Trophoblast cell (in vitro differentiated cells and primary cell): ENCODE results near the gene NRP2.

Source experiments
- DNase-seq, 2 donors: peaks; one replicate each; pipeline ENCODE4 v3.0.0-alpha.2; 2016
- H2AFZ ChIP-seq: 2 replicates; pipeline ENCODE4 v1.6.1; 2013; ENCODE audit warnings: low read length, moderate library complexity, mild to moderate bottlenecking; ENCODE audit not compliant: insufficient read depth, poor library complexity
- H2AK5ac ChIP-seq: 2 replicates; pipeline ENCODE4 v1.6.1; 2013; ENCODE audit warnings: mild to moderate bottlenecking, low read length
- H2BK120ac ChIP-seq: 2 replicates; pipeline ENCODE4 v1.6.1; 2013; ENCODE audit warnings: low read length, mild to moderate bottlenecking, moderate library complexity; ENCODE audit not compliant: insufficient read depth, poor library complexity
- H2BK12ac ChIP-seq: 2 replicates; pipeline ENCODE4 v1.6.1; 2013; ENCODE audit warnings: mild to moderate bottlenecking, low read length, moderate library complexity
- H2BK5ac ChIP-seq: 2 replicates; pipeline ENCODE4 v1.6.1; 2013; ENCODE audit warnings: low read length, low read depth, moderate library complexity, mild to moderate bottlenecking; ENCODE audit not compliant: poor library complexity
- H3K14ac ChIP-seq: 2 replicates; pipeline ENCODE4 v1.6.1; 2013; ENCODE audit warnings: mild to moderate bottlenecking, low read length
- H3K18ac ChIP-seq: 2 replicates; pipeline ENCODE4 v1.6.1; 2013; ENCODE audit warnings: mild to moderate bottlenecking, low read length
- H3K23ac ChIP-seq: 2 replicates; pipeline ENCODE4 v1.6.1; 2013; ENCODE audit warnings: low read length
- H3K27ac ChIP-seq: 2 replicates; pipeline ENCODE4 v1.5.1; 2013; ENCODE audit warnings: low read depth, mild to moderate bottlenecking, inconsistent platforms, low read length, moderate library complexity
- H3K27me3 ChIP-seq: 2 replicates; pipeline ENCODE4 v1.6.1; 2013; ENCODE audit warnings: inconsistent platforms, mild to moderate bottlenecking, low read length, moderate library complexity; ENCODE audit not compliant: insufficient read depth
- H3K36me3 ChIP-seq, 2 experiments: 1 replicate in 1 of 2; 2 replicates in 1 of 2; pipeline ENCODE4 v1.6.1; 2013; ENCODE audit warnings: low read length in 2 of 2, mild to moderate bottlenecking in 2 of 2, moderate library complexity in 1 of 2; ENCODE audit not compliant: insufficient read depth in 2 of 2, control insufficient read depth in 1 of 2
- H3K4ac ChIP-seq: 2 replicates; pipeline ENCODE4 v1.6.1; 2013; ENCODE audit warnings: low read depth, mild to moderate bottlenecking, low read length, moderate library complexity
- H3K4me1 ChIP-seq, 2 experiments: 1 replicate in 1 of 2; 2 replicates in 1 of 2; pipeline ENCODE4 v1.6.1; 2013; ENCODE audit warnings: low read length in 2 of 2, mild to moderate bottlenecking in 2 of 2, moderate library complexity in 1 of 2; ENCODE audit not compliant: insufficient read depth in 2 of 2, control insufficient read depth in 1 of 2
- H3K4me2 ChIP-seq: 2 replicates; pipeline ENCODE4 v1.6.1; 2013; ENCODE audit warnings: inconsistent platforms, mild to moderate bottlenecking, low read length, moderate library complexity
- H3K4me3 ChIP-seq: 2 replicates; pipeline ENCODE4 v1.5.1; 2013; ENCODE audit warnings: mild to moderate bottlenecking, low read depth, low read length, inconsistent platforms
- H3K79me1 ChIP-seq: one replicate; pipeline ENCODE4 v1.6.1; 2013; ENCODE audit warnings: low read length
- H3K79me2 ChIP-seq: 2 replicates; pipeline ENCODE4 v1.6.1; 2013; ENCODE audit warnings: low read length, mild to moderate bottlenecking; ENCODE audit not compliant: control insufficient read depth, insufficient read depth, poor library complexity
- H3K9ac ChIP-seq: 2 replicates; pipeline ENCODE4 v1.6.1; 2013; ENCODE audit warnings: mild to moderate bottlenecking, low read length
- H3K9me3 ChIP-seq: 2 replicates; pipeline ENCODE4 v1.6.1; 2013; ENCODE audit warnings: low read depth, mild to moderate bottlenecking, control low read depth, inconsistent platforms, low read length; ENCODE audit not compliant: insufficient read depth
- H4K12ac ChIP-seq: 2 replicates; pipeline ENCODE4 v1.6.1; 2013; ENCODE audit warnings: low read depth, mild to moderate bottlenecking, low read length, moderate library complexity
- H4K8ac ChIP-seq: 2 replicates; pipeline ENCODE4 v1.6.1; 2013; ENCODE audit warnings: low read depth, mild to moderate bottlenecking, low read length, moderate library complexity
- H4K91ac ChIP-seq: one replicate; pipeline ENCODE4 v1.6.1; 2013; ENCODE audit warnings: low read depth, mild to moderate bottlenecking, low read length, moderate library complexity
- WGBS: extraction: QIAGEN DNeasy Blood & Tissue Kit; methylation state at CpG from one replicate; pipeline ENCODE4 v1.1.7; 2013; ENCODE audit warnings: missing lambda C conversion rate; ENCODE audit not compliant: insufficient read length, insufficient coverage; ENCODE audit errors: extremely low coverage; 5-methylcytosine and 5-hydroxymethylcytosine counted together

The NRP2 gene

DNA sequence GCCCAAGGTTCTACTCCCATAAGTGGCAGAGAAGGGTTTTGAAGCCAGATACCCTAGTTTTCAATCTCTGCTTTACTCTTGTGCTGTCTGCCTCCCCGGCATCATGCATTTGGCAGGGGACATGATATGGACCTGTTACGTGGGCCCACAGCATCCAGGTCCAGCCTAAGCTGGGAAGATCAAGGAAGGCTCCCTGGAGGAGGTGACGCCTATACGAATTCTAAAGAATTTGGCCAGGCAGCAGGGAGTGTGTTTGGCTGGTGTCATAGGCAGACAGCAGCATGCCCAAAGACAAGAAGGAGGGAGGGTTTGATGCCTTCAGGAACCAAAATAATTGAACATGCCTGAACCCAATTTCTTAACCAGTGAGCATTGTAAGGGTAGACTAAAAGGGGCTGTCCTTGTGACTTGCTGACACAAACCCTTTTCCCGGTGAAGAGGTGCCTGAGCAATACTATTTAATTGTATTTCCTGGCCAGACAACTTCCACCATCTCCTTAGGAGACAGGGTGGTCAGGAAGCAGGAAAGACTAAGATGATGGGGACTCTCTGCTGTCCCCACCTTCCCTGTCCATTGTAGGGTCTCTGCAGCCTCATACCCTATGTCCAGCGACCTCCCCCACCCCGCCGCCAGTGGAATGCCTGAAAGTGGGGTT lies 21.3 kb downstream of the NRP2 start:
- peaks cover 16 to 48% of the 10 kb centered on the region in 2 experiments for H3K4me1 ChIP-seq
- no peak overlapping the region for H3K23ac ChIP-seq
- no peaks in the 10 kb centered on the region for H3K27me3 ChIP-seq
- no peak overlapping the region for H3K4ac ChIP-seq
- no peak overlapping the region for H4K12ac ChIP-seq
- H3K27ac ChIP-seq: no peak overlapping the region
- H3K79me2 ChIP-seq: no peaks in the 10 kb centered on the region
- H4K8ac ChIP-seq: no peak overlapping the region
- H2AK5ac ChIP-seq: no peak overlapping the region
- no CpG with 5 or more reads among the region's 8 CpGs for WGBS
- H3K4me2 ChIP-seq: no peak overlapping the region
- H3K18ac ChIP-seq: no peak overlapping the region
- no peak overlapping the region for H3K4me3 ChIP-seq
- H3K14ac ChIP-seq: no peak overlapping the region
- no peak overlapping the region for H2BK5ac ChIP-seq
- H2BK12ac ChIP-seq: no peak overlapping the region
- no peak overlapping the region for H4K91ac ChIP-seq
- peaks cover 9% of the 10 kb centered on the region for H3K79me1 ChIP-seq
- no peak for DNase-seq
- no peak overlapping the region for H2BK120ac ChIP-seq
- no peaks in the 10 kb centered on the region for H3K9me3 ChIP-seq
- H2AFZ ChIP-seq: no peak overlapping the region
- H3K9ac ChIP-seq: no peak overlapping the region
- peaks cover 0 to 2% of the 10 kb centered on the region in 2 experiments for H3K36me3 ChIP-seq

DNA sequence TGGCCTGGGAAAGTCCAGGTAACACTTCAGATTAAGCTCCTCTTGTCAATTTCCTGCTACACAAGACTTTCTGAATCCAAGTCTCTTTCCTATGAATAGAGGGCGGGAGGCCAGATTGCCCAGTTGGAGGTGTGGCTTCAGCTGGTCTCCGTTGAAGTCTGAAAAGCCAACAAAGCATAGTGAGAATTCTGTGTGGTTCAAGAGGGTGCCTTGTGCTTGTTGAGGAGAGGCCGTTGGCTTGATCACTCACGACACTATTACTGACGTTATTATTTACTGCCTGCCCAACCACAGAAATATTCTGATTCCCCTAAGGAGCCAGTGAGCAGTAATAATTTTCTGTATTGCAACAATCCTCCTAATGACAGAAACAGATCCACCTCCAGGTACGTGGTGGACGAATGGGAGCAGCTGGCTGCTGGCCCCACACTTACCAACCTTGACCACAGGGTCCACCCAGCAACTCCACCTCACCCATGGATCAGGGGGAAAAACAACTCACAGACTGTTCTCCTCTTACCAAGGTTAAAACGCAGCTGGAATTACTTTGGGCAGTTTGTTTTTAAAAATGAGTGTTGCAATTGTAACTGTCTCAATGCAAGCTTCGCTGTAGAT lies 21.9 kb downstream of the NRP2 start:
- Histone ChIP-seq H3K79me2 (no peaks in the 10 kb centered on the region), H3K14ac (no peak overlapping the region), H3K4me1 (peaks cover 14 to 46% of the 10 kb centered on the region in 2 experiments), H2AK5ac (no peak overlapping the region), H3K79me1 (peaks cover 9% of the 10 kb centered on the region), H3K4me3 (no peak overlapping the region), H3K9me3 (no peaks in the 10 kb centered on the region), H3K4ac (no peak overlapping the region), H4K8ac (no peak overlapping the region), H3K4me2 (no peak overlapping the region), H4K91ac (no peak overlapping the region), H3K9ac (no peak overlapping the region), H3K27me3 (no peaks in the 10 kb centered on the region), H3K18ac (no peak overlapping the region), H2BK12ac (peak overlapping the region; percentile 44), H3K23ac (no peak overlapping the region), H2BK5ac (no peak overlapping the region), H3K27ac (no peak overlapping the region), H2BK120ac (no peak overlapping the region), H4K12ac (no peak overlapping the region), H2AFZ (no peak overlapping the region), H3K36me3 (peaks cover 0 to 2% of the 10 kb centered on the region in 2 experiments)
- DNase-seq: no peak
- WGBS: no CpG with 5 or more reads among the region's 9 CpGs

DNA sequence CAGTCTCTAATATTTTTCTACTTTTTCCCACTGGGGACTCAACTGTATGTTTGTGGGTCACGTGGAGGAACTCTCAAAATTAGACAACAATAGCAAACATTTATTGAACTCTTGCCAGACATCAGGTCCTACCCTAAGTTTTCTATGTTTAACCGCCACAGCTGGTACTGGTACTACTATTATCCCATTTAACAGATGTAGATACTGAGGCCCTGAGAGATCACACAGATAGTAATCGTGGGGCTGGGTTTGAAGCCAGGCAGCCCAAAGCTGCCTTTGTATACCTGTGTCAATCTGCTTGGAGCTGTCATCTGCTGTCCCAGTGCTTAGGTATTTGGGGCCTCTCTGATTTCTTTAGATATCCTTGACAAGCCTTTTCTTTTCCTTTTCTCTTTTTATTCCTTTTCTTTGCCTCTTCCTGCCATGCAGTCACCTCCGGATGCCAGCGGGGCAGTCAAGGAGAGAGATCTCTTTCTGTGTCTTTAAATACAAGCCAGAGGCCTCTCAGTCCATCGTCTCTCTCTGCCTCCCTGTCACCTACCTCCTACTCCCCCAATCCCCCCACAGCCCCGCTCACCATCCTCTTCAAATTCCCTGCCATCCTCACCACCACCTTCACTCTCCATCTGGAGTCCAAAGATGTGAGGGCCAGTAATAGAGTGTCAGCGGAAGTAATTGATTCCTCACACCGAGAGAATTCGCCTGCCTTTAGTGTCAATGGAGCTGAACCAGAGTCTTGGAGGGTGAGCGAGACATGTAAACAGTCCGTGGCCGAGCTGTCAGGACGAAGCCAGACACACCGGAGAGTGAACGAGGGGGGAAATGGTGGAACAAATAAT lies 23.4 kb downstream of the NRP2 start:
- Histone ChIP-seq H2BK5ac (no peak overlapping the region), H4K8ac (no peak overlapping the region), H3K4me2 (no peak overlapping the region), H3K27me3 (no peaks in the 10 kb centered on the region), H3K14ac (no peak overlapping the region), H3K9me3 (no peaks in the 10 kb centered on the region), H3K4me3 (no peak overlapping the region), H2AK5ac (no peak overlapping the region), H3K9ac (no peak overlapping the region), H2BK120ac (no peak overlapping the region), H3K4me1 (peaks cover 4 to 34% of the 10 kb centered on the region in 2 experiments), H3K36me3 (peaks cover 0 to 2% of the 10 kb centered on the region in 2 experiments), H3K23ac (no peak overlapping the region), H3K79me2 (no peaks in the 10 kb centered on the region), H4K91ac (no peak overlapping the region), H2AFZ (no peak overlapping the region), H4K12ac (no peak overlapping the region), H2BK12ac (no peak overlapping the region), H3K18ac (no peak overlapping the region), H3K79me1 (peaks cover 4% of the 10 kb centered on the region), H3K4ac (peak overlapping the region; percentile 6), H3K27ac (no peak overlapping the region)
- DNase-seq: no peak
- WGBS: no CpG with 5 or more reads among the region's 16 CpGs

DNA sequence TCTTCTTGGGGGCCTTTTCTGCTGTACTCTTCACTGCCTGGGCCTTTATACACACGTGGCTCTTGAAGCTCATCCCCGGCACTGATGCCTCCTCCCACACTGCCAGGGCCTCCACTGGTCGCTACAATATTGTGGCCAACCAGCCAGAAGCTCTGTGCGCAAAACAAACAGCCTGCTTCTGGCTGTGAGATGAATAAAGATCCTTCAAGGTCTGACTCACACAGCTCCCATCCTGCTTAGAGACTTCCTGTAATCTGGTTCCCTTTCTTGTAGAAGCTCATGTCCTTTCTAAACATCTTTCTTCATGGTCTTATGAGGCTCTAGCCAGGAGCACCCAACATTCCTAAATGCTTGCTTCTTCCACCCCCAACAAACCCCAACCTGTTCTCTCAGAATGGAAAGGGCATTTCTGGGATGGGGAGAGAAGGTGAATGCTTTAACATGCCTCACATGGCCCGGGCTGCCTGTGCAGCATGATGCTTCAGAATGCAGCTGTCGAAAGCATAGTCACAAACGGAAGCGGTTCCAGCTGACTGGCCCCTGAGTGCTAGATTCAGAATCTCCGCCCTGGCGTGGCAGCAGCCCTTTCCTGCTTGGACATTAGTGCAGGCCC lies 24.6 kb downstream of the NRP2 start:
- WGBS: no CpG with 5 or more reads among the region's 10 CpGs
- peaks cover 3% of the 10 kb centered on the region for H3K79me1 ChIP-seq

More for the DNA sequence above, 24.6 kb downstream of the NRP2 start:
- no peak overlapping the region for H3K27ac ChIP-seq
- H3K9ac ChIP-seq: no peak overlapping the region
- no peaks in the 10 kb centered on the region for H3K27me3 ChIP-seq
- no peaks in the 10 kb centered on the region for H3K79me2 ChIP-seq
- peaks cover 0 to 2% of the 10 kb centered on the region in 2 experiments for H3K36me3 ChIP-seq
- H4K12ac ChIP-seq: no peak overlapping the region
- H3K9me3 ChIP-seq: no peaks in the 10 kb centered on the region
- H3K4me1 ChIP-seq: peaks cover 3 to 30% of the 10 kb centered on the region in 2 experiments
- H3K23ac ChIP-seq: no peak overlapping the region
- H3K4ac ChIP-seq: no peak overlapping the region
- H4K91ac ChIP-seq: no peak overlapping the region
- H2BK120ac ChIP-seq: no peak overlapping the region
- no peak overlapping the region for H2BK5ac ChIP-seq
- peak; percentile 39 for DNase-seq
- H2AFZ ChIP-seq: no peak overlapping the region
- H3K14ac ChIP-seq: no peak overlapping the region
- peak overlapping the region; percentile 14 for H3K18ac ChIP-seq
- H3K4me2 ChIP-seq: no peak overlapping the region
- no peak overlapping the region for H2AK5ac ChIP-seq
- no peak overlapping the region for H4K8ac ChIP-seq
- no peak overlapping the region for H2BK12ac ChIP-seq
- H3K4me3 ChIP-seq: no peak overlapping the region
